Measurements from ENCODE around the gene NTNG2. TPM values are rescaled to one million over a fixed set of nuclear protein-coding genes. Genes with fewer than 3 reads are reported as not detected.
"Not testable (repeated sequence)": the region's sequence is repeated elsewhere in the genome, so short reads cannot be mapped to it uniquely, and the experiment has no call there.

The NTNG2 gene
- polyA plus RNA-seq, 1 donor from 2014 or later, result 0.43 TPM

DNA sequence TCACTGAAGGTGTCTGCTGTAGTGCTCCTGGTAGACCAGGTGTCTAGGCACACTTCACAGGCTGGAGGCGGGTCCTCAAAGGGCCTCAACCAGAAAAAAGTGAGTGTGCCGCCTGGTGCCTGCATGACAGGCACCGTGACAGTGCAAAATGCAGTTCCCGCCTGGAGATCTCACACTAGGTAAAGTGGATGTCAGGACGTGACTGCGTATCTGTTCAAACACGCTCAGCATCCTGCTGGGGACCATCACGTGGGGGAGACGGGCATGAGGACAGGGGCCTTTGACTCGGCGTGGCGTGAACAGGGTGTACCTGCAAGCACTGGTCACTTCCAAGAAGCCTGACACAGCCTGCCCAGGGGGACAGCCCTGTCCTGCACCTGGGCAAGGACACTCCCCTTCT lies 32.3 kb upstream of the NTNG2 start:
- Histone ChIP-seq H3K36me3 (ENCODE audit: insufficient read depth, low read length) (no peaks in the 10 kb centered on the region), H3K9ac (ENCODE audit: low read length) (no peak overlapping the region), H3K27ac (ENCODE audit: low read length) (no peak overlapping the region), H3K4me3 (ENCODE audit: low read length) (no peak overlapping the region), H3K9me3 (ENCODE audit: low read length) (no peaks in the 10 kb centered on the region), H3F3A (ENCODE audit: insufficient read depth, low read length, poor library complexity, severe bottlenecking) (no peaks in the 10 kb centered on the region), H3K9me2 (ENCODE audit: insufficient read depth, low read length) (no peaks in the 10 kb centered on the region), H4K20me1 (ENCODE audit: insufficient read depth) (no peaks in the 10 kb centered on the region), H3K27me3 (ENCODE audit: insufficient read depth, low read depth, low read length) (no peaks in the 10 kb centered on the region), H3K4me2 (ENCODE audit: low read length) (no peak overlapping the region), H2AFZ (ENCODE audit: low read depth, low read length) (no peak overlapping the region), H3K79me2 (replicated peaks; ENCODE audit: insufficient read depth, low read length) (no peaks in the 10 kb centered on the region)
- TF ChIP-seq, protein P1, sequence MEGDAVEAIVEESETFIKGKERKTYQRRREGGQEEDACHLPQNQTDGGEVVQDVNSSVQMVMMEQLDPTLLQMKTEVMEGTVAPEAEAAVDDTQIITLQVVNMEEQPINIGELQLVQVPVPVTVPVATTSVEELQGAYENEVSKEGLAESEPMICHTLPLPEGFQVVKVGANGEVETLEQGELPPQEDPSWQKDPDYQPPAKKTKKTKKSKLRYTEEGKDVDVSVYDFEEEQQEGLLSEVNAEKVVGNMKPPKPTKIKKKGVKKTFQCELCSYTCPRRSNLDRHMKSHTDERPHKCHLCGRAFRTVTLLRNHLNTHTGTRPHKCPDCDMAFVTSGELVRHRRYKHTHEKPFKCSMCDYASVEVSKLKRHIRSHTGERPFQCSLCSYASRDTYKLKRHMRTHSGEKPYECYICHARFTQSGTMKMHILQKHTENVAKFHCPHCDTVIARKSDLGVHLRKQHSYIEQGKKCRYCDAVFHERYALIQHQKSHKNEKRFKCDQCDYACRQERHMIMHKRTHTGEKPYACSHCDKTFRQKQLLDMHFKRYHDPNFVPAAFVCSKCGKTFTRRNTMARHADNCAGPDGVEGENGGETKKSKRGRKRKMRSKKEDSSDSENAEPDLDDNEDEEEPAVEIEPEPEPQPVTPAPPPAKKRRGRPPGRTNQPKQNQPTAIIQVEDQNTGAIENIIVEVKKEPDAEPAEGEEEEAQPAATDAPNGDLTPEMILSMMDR (IDR thresholded peaks at IDR 0.05; ENCODE audit: poor library complexity, severe bottlenecking), result no peak
- TF ChIP-seq POLR2AphosphoS5 (IDR thresholded peaks at IDR 0.05) (no peak), TAF1 (IDR thresholded peaks at IDR 0.05; ENCODE audit: low read depth) (no peak), EZH2 (IDR thresholded peaks at IDR 0.05; ENCODE audit: borderline replicate concordance, insufficient read depth, low read length, poor library complexity, severe bottlenecking) (no peak), RAD21 (conservative IDR thresholded peaks at IDR 0.05) (no peak), EP300 (conservative IDR thresholded peaks at IDR 0.05; ENCODE audit: poor library complexity, severe bottlenecking) (no peak), SMC3 (conservative IDR thresholded peaks at IDR 0.05; ENCODE audit: poor library complexity) (no peak), MXI1 (conservative IDR thresholded peaks at IDR 0.05; ENCODE audit: poor library complexity, severe bottlenecking) (no peak)
- TF ChIP-seq, protein P2, sequence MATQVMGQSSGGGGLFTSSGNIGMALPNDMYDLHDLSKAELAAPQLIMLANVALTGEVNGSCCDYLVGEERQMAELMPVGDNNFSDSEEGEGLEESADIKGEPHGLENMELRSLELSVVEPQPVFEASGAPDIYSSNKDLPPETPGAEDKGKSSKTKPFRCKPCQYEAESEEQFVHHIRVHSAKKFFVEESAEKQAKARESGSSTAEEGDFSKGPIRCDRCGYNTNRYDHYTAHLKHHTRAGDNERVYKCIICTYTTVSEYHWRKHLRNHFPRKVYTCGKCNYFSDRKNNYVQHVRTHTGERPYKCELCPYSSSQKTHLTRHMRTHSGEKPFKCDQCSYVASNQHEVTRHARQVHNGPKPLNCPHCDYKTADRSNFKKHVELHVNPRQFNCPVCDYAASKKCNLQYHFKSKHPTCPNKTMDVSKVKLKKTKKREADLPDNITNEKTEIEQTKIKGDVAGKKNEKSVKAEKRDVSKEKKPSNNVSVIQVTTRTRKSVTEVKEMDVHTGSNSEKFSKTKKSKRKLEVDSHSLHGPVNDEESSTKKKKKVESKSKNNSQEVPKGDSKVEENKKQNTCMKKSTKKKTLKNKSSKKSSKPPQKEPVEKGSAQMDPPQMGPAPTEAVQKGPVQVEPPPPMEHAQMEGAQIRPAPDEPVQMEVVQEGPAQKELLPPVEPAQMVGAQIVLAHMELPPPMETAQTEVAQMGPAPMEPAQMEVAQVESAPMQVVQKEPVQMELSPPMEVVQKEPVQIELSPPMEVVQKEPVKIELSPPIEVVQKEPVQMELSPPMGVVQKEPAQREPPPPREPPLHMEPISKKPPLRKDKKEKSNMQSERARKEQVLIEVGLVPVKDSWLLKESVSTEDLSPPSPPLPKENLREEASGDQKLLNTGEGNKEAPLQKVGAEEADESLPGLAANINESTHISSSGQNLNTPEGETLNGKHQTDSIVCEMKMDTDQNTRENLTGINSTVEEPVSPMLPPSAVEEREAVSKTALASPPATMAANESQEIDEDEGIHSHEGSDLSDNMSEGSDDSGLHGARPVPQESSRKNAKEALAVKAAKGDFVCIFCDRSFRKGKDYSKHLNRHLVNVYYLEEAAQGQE (IDR thresholded peaks at IDR 0.05; ENCODE audit: borderline replicate concordance), result no peak

DNA sequence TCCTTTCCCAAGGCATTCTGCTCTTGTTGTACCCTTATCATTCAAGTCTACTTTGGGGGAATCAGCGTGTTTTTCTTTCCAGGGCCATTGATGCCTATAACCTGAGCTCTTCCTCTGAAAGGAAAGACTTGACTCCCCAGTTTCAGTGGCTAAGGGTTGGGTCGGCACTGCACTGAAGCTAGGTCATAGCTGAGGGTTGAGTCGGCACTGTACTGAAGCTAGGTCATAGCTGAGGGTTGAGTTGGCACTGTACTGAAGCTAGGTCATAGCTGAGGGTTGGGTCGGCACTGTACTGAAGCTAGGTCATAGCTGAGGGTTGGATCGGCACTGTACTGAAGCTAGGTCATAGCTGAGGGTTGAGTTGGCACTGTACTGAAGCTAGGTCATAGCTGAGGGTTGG lies 27.8 kb upstream of the NTNG2 start:
- H3F3A ChIP-seq (ENCODE audit: insufficient read depth, low read length, poor library complexity, severe bottlenecking); H2AFZ ChIP-seq (ENCODE audit: low read depth, low read length); H3K9me2 ChIP-seq (ENCODE audit: insufficient read depth, low read length); H3K27ac ChIP-seq (ENCODE audit: low read length); H3K27me3 ChIP-seq (ENCODE audit: insufficient read depth, low read depth, low read length); H3K4me3 ChIP-seq (ENCODE audit: low read length); H3K9ac ChIP-seq (ENCODE audit: low read length); H3K4me2 ChIP-seq (ENCODE audit: low read length); H3K9me3 ChIP-seq (ENCODE audit: low read length); H4K20me1 ChIP-seq (ENCODE audit: insufficient read depth); H3K36me3 ChIP-seq (ENCODE audit: insufficient read depth, low read length); H3K79me2 ChIP-seq (replicated peaks; ENCODE audit: insufficient read depth, low read length): not testable (repeated sequence)

DNA sequence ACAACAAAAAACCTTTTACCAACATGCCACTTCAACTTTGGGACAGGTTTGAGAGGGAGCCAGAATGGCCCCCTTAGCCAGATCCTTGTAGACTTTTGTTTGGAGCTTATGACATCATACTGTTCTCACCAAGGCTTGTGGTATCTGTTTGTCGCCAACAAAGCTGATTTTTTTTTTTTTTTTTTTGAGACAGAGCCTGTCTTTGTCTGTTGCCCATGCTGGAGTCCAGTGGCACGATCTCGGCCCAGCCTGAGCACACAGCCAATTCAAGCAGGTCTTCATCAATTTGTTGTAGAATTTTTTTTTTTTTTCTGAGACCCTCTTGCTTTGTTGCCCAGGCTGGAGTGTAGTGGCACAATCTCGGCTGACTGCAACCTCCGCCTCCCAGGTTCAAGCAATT lies 26.4 kb upstream of the NTNG2 start:
- no peak overlapping the region for H3K4me3 ChIP-seq (ENCODE audit: low read length)
- H3K9me2 ChIP-seq (ENCODE audit: insufficient read depth, low read length), result no peaks in the 10 kb centered on the region
- TF ChIP-seq, protein P2 (IDR thresholded peaks at IDR 0.05; ENCODE audit: borderline replicate concordance), result no peak
- TF ChIP-seq TAF1 (IDR thresholded peaks at IDR 0.05; ENCODE audit: low read depth) (no peak), POLR2AphosphoS5 (IDR thresholded peaks at IDR 0.05) (no peak), MXI1 (conservative IDR thresholded peaks at IDR 0.05; ENCODE audit: poor library complexity, severe bottlenecking) (no peak)
- TF ChIP-seq, protein P1 (IDR thresholded peaks at IDR 0.05; ENCODE audit: poor library complexity, severe bottlenecking), result no peak
- no peaks in the 10 kb centered on the region for H3K9me3 ChIP-seq (ENCODE audit: low read length)
- no peaks in the 10 kb centered on the region for H4K20me1 ChIP-seq (ENCODE audit: insufficient read depth)
- no peak overlapping the region for H2AFZ ChIP-seq (ENCODE audit: low read depth, low read length)
- no peaks in the 10 kb centered on the region for H3K79me2 ChIP-seq (replicated peaks; ENCODE audit: insufficient read depth, low read length)
- H3K36me3 ChIP-seq (ENCODE audit: insufficient read depth, low read length), result no peaks in the 10 kb centered on the region
- no peak overlapping the region for H3K27ac ChIP-seq (ENCODE audit: low read length)
- H3K9ac ChIP-seq (ENCODE audit: low read length), result no peak overlapping the region
- H3K4me2 ChIP-seq (ENCODE audit: low read length), result no peak overlapping the region
- H3K27me3 ChIP-seq (ENCODE audit: insufficient read depth, low read depth, low read length), result no peaks in the 10 kb centered on the region
- no peaks in the 10 kb centered on the region for H3F3A ChIP-seq (ENCODE audit: insufficient read depth, low read length, poor library complexity, severe bottlenecking)

Measured in neural cell (in vitro differentiated cells).